ENCODE data around the gene RIPOR2. TPM values are rescaled to one million over a fixed set of nuclear protein-coding genes. Genes with fewer than 3 reads are reported as not detected.

Gene RIPOR2
- total and polyA plus RNA-seq, 10 of the 15 experiments (the other 5 are each of a cell fraction or from before 2014, with no cell fraction given) = 22.2 to 48.2 (median 34.7) TPM

DNA sequence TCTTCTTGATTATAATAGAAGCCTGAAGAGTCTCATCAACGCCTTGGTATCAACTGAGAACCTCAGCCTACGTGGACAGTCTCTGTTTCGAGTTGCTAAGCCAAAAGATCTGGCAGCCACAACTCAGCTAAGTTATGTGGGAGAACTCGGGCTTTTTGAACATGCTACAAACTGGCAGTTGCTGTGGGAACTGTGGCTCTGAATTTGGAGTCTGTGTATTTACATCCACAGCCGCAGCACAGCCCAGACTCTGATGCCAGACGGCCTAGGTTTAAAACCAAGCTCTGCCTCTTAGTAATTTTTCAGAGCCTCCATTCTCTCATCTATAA lies 35.8 kb downstream of the RIPOR2 start:
- Histone ChIP-seq H3K4me2 (ENCODE audit: control insufficient read depth, insufficient read depth) (no peak overlapping the region), H3K4me3 (no peak overlapping the region), H3K27me3 (replicated peaks in 1 of 2; ENCODE audit: control insufficient read depth in 2 of 2, insufficient read depth in 2 of 2, low read length in 1 of 2) (no peaks in the 10 kb centered on the region), H3K79me2 (ENCODE audit: control insufficient read depth, insufficient read depth, low read length) (no peaks in the 10 kb centered on the region), H3K27ac (ENCODE audit: control insufficient read depth, insufficient read depth) (no peak overlapping the region), H4K20me1 (ENCODE audit: control insufficient read depth, insufficient read depth) (peaks cover 3% of the 10 kb centered on the region; the same call in 1 of the 2 replicates), H3K36me3 (ENCODE audit: control insufficient read depth in 2 of 2, insufficient read depth in 2 of 2, low read length in 1 of 2) (no peaks in the 10 kb centered on the region; a peak in 2 of 4 replicates), H3K4me1 (ENCODE audit: control insufficient read depth, insufficient read depth, low read length) (no peaks in the 10 kb centered on the region), H3K9me3 (replicated peaks; ENCODE audit: control insufficient read depth, insufficient read depth, low read length) (no peaks in the 10 kb centered on the region; the same call in 2 of the 3 replicates), H3K9ac (ENCODE audit: control insufficient read depth, insufficient read depth, low read length) (no peak overlapping the region; the same call in 1 of the 2 replicates), H2AFZ (ENCODE audit: control insufficient read depth, low read depth, low read length) (no peak overlapping the region)
- ATAC-seq = no peak
- no peak for DNase-seq (ENCODE audit: low read depth, low spot score)
- RAD21 ChIA-PET (ENCODE audit: unreplicated experiment) = interaction anchor here (0.7 kb wide), 1 partner anchor 33 kb away, joined by 3 read pairs; no protein-coding TSS in a partner anchor
- POLR2A ChIA-PET = no interaction called here
- WGBS (ENCODE audit: insufficient coverage, insufficient replicate concordance, low lambda C conversion rate, missing lambda C conversion rate) = 70% methylated on average over 6 of the region's 6 CpGs
- TF ChIP-seq RBBP5 (conservative IDR thresholded peaks at IDR 0.05) = no peak
- no peak for TF ChIP-seq NFIC (IDR thresholded peaks at IDR 0.05; ENCODE audit: low read depth, low read length)
- no peak for TF ChIP-seq SUZ12 (IDR thresholded peaks at IDR 0.05; ENCODE audit: unreplicated experiment)
- TF ChIP-seq KLF5 (IDR thresholded peaks at IDR 0.05; ENCODE audit: partially characterized antibody) = no peak
- no peak for TF ChIP-seq ZNF384 (IDR thresholded peaks at IDR 0.05; ENCODE audit: borderline replicate concordance, low read depth, low read length)
- no peak for TF ChIP-seq MYC (IDR thresholded peaks at IDR 0.05; ENCODE audit: insufficient read depth, insufficient read length, insufficient replicate concordance, low read length, severe bottlenecking)
- no peak for TF ChIP-seq SMARCA5 (IDR thresholded peaks at IDR 0.05)
- no peak for TF ChIP-seq FOXM1 (IDR thresholded peaks at IDR 0.05; ENCODE audit: low read depth, low read length)
- TF ChIP-seq ZNF207 (IDR thresholded peaks at IDR 0.05; ENCODE audit: borderline replicate concordance) = no peak
- TF ChIP-seq CBX5 (IDR thresholded peaks at IDR 0.05; ENCODE audit: low read depth) = no peak
- TF ChIP-seq SRF (IDR thresholded peaks at IDR 0.05; ENCODE audit: low read depth in 2 of 2, low read length in 2 of 2) = no peak
- no peak for TF ChIP-seq IKZF2 (IDR thresholded peaks at IDR 0.05)
- no peak for TF ChIP-seq JUNB (IDR thresholded peaks at IDR 0.05)
- TF ChIP-seq RELA (IDR thresholded peaks at IDR 0.05; ENCODE audit: borderline replicate concordance, partially characterized antibody) = no peak
- TF ChIP-seq BHLHE40 (IDR thresholded peaks at IDR 0.05; ENCODE audit: borderline replicate concordance in 1 of 2, low read depth in 2 of 2, low read length in 1 of 2) = no peak
- no peak for FAIRE-seq
- SMC1A ChIA-PET (ENCODE audit: uncharacterized antibody, unreplicated experiment) = interaction anchor here (0.6 to 3.2 kb wide), 12 partner anchors 11 to 127 kb away, joined by 3 to 29 read pairs (median 4); no protein-coding TSS in a partner anchor
- CTCF ChIA-PET = interaction anchor here (0.8 to 3.4 kb wide), 11 partner anchors 10 to 277 kb away, joined by 3 to 15 read pairs (median 4); no protein-coding TSS in a partner anchor
- no TSS peak for BruUV-seq (replicated peaks)
- in situ Hi-C loops (cut with MboI) = no loop called here
- intact Hi-C loops (cut with micrococcal nuclease; ENCODE audit: unreplicated experiment) = no loop called here
